ENCODE data around the gene ANKS1B. TPM values are rescaled to one million over a fixed set of nuclear protein-coding genes. Genes with fewer than 3 reads are reported as not detected.
A peak's percentile ranks its signal among the peaks of the same experiment; 100 is the strongest.
"Not testable (repeated sequence)": the region's sequence is repeated elsewhere in the genome, so short reads cannot be mapped to it uniquely, and the experiment has no call there.

ANKS1B gene
- total and polyA plus RNA-seq, 9 donors = 1.4 to 5.6 (median 2.7) TPM

- Histone ChIP-seq H3K27me3 (ENCODE audit: control insufficient read depth, insufficient read depth, low read length) (no peaks in the 10 kb centered on the region), H3K9me3 (replicated peaks; ENCODE audit: control insufficient read depth, low read depth, low read length) (no peaks in the 10 kb centered on the region), H3K4me1 (ENCODE audit: control insufficient read depth, insufficient read depth, low read length) (no peaks in the 10 kb centered on the region), H3K27ac (ENCODE audit: low read length) (no peak overlapping the region), H3K4me3 (ENCODE audit: low read length) (no peak overlapping the region), H3K36me3 (ENCODE audit: control insufficient read depth, insufficient read depth, low read length) (no peaks in the 10 kb centered on the region)
- DNase-seq = no peak
- WGBS (ENCODE audit: insufficient coverage) = no CpG with 5 or more reads among the region's 1 CpG
Measured at GRCh38 chr12:99736760-99737269, 247.9 kb downstream of the ANKS1B start.

GRCh38 chr12:99732131-99732530, 252.6 kb downstream of the ANKS1B start:
- Histone ChIP-seq H3K36me3 (ENCODE audit: control insufficient read depth, insufficient read depth, low read length) (no peaks in the 10 kb centered on the region), H3K4me1 (ENCODE audit: control insufficient read depth, insufficient read depth, low read length) (no peaks in the 10 kb centered on the region), H3K27me3 (ENCODE audit: control insufficient read depth, insufficient read depth, low read length) (no peaks in the 10 kb centered on the region), H3K4me3 (ENCODE audit: low read length) (no peak overlapping the region), H3K9me3 (replicated peaks; ENCODE audit: control insufficient read depth, low read depth, low read length) (no peaks in the 10 kb centered on the region), H3K27ac (ENCODE audit: low read length) (no peak overlapping the region)
- peak; percentile 1 for DNase-seq
- no CpG with 5 or more reads among the region's 1 CpG for WGBS (ENCODE audit: insufficient coverage)

GRCh38 chr12:99722690-99723486, 261.8 kb downstream of the ANKS1B start:
- Histone ChIP-seq H3K4me3 (ENCODE audit: low read length) (no peak overlapping the region), H3K36me3 (ENCODE audit: control insufficient read depth, insufficient read depth, low read length) (no peaks in the 10 kb centered on the region), H3K27me3 (ENCODE audit: control insufficient read depth, insufficient read depth, low read length) (no peaks in the 10 kb centered on the region), H3K9me3 (replicated peaks; ENCODE audit: control insufficient read depth, low read depth, low read length) (peaks cover 9% of the 10 kb centered on the region), H3K27ac (ENCODE audit: low read length) (no peak overlapping the region), H3K4me1 (ENCODE audit: control insufficient read depth, insufficient read depth, low read length) (no peaks in the 10 kb centered on the region)
- WGBS (ENCODE audit: insufficient coverage) = 76% methylated on average over 7 of the region's 9 CpGs
- no peak for DNase-seq

GRCh38 chr12:99721715-99722275, 262.9 kb downstream of the ANKS1B start:
- no peak for DNase-seq
- H3K27ac ChIP-seq (ENCODE audit: low read length) = no peak overlapping the region
- no peaks in the 10 kb centered on the region for H3K4me1 ChIP-seq (ENCODE audit: control insufficient read depth, insufficient read depth, low read length)
- no CpG with 5 or more reads among the region's 2 CpGs for WGBS (ENCODE audit: insufficient coverage)
- no peaks in the 10 kb centered on the region for H3K36me3 ChIP-seq (ENCODE audit: control insufficient read depth, insufficient read depth, low read length)
- no peaks in the 10 kb centered on the region for H3K27me3 ChIP-seq (ENCODE audit: control insufficient read depth, insufficient read depth, low read length)
- H3K4me3 ChIP-seq (ENCODE audit: low read length) = no peak overlapping the region
- peaks cover 9% of the 10 kb centered on the region for H3K9me3 ChIP-seq (replicated peaks; ENCODE audit: control insufficient read depth, low read depth, low read length)

- not testable (repeated sequence) for H3K27me3 ChIP-seq (ENCODE audit: control insufficient read depth, insufficient read depth, low read length); H3K27ac ChIP-seq (ENCODE audit: low read length); H3K9me3 ChIP-seq (replicated peaks; ENCODE audit: control insufficient read depth, low read depth, low read length); H3K4me3 ChIP-seq (ENCODE audit: low read length); H3K4me1 ChIP-seq (ENCODE audit: control insufficient read depth, insufficient read depth, low read length); DNase-seq; H3K36me3 ChIP-seq (ENCODE audit: control insufficient read depth, insufficient read depth, low read length)
- 100% methylated on average over 1 of the region's 4 CpGs for WGBS (ENCODE audit: insufficient coverage)
Measured at GRCh38 chr12:99720083-99720465, 264.7 kb downstream of the ANKS1B start.

- not testable (repeated sequence) for H3K36me3 ChIP-seq (ENCODE audit: control insufficient read depth, insufficient read depth, low read length); H3K27me3 ChIP-seq (ENCODE audit: control insufficient read depth, insufficient read depth, low read length); H3K4me3 ChIP-seq (ENCODE audit: low read length); H3K4me1 ChIP-seq (ENCODE audit: control insufficient read depth, insufficient read depth, low read length); H3K27ac ChIP-seq (ENCODE audit: low read length); H3K9me3 ChIP-seq (replicated peaks; ENCODE audit: control insufficient read depth, low read depth, low read length); DNase-seq
- 88% methylated on average over 7 of the region's 8 CpGs for WGBS (ENCODE audit: insufficient coverage)
Measured at GRCh38 chr12:99719411-99720082, 265.2 kb downstream of the ANKS1B start.

GRCh38 chr12:99715841-99716510, 268.8 kb downstream of the ANKS1B start:
- H3K36me3 ChIP-seq (ENCODE audit: control insufficient read depth, insufficient read depth, low read length); H3K4me3 ChIP-seq (ENCODE audit: low read length); H3K27me3 ChIP-seq (ENCODE audit: control insufficient read depth, insufficient read depth, low read length); H3K4me1 ChIP-seq (ENCODE audit: control insufficient read depth, insufficient read depth, low read length); H3K27ac ChIP-seq (ENCODE audit: low read length); DNase-seq; H3K9me3 ChIP-seq (replicated peaks; ENCODE audit: control insufficient read depth, low read depth, low read length): not testable (repeated sequence)
- 81% methylated on average over 13 of the region's 16 CpGs for WGBS (ENCODE audit: insufficient coverage)

- not testable (repeated sequence) for H3K36me3 ChIP-seq (ENCODE audit: control insufficient read depth, insufficient read depth, low read length); H3K27ac ChIP-seq (ENCODE audit: low read length); H3K4me1 ChIP-seq (ENCODE audit: control insufficient read depth, insufficient read depth, low read length); H3K4me3 ChIP-seq (ENCODE audit: low read length); DNase-seq; H3K27me3 ChIP-seq (ENCODE audit: control insufficient read depth, insufficient read depth, low read length); H3K9me3 ChIP-seq (replicated peaks; ENCODE audit: control insufficient read depth, low read depth, low read length)
- WGBS (ENCODE audit: insufficient coverage) = no CpG with 5 or more reads among the region's 4 CpGs
Measured at GRCh38 chr12:99714921-99715320, 269.8 kb downstream of the ANKS1B start.

GRCh38 chr12:99713946-99714520, 270.7 kb downstream of the ANKS1B start:
- no peak overlapping the region for H3K27ac ChIP-seq (ENCODE audit: low read length)
- no peak for DNase-seq
- H3K4me3 ChIP-seq (ENCODE audit: low read length) = no peak overlapping the region
- no peaks in the 10 kb centered on the region for H3K4me1 ChIP-seq (ENCODE audit: control insufficient read depth, insufficient read depth, low read length)
- H3K9me3 ChIP-seq (replicated peaks; ENCODE audit: control insufficient read depth, low read depth, low read length) = peaks cover 5% of the 10 kb centered on the region
- H3K36me3 ChIP-seq (ENCODE audit: control insufficient read depth, insufficient read depth, low read length) = no peaks in the 10 kb centered on the region
- WGBS (ENCODE audit: insufficient coverage) = 67% methylated on average over 3 of the region's 3 CpGs
- H3K27me3 ChIP-seq (ENCODE audit: control insufficient read depth, insufficient read depth, low read length) = no peaks in the 10 kb centered on the region

GRCh38 chr12:99712281-99712680, 272.5 kb downstream of the ANKS1B start:
- Histone ChIP-seq H3K27me3 (ENCODE audit: control insufficient read depth, insufficient read depth, low read length) (no peaks in the 10 kb centered on the region), H3K27ac (ENCODE audit: low read length) (no peak overlapping the region), H3K4me3 (ENCODE audit: low read length) (no peak overlapping the region), H3K36me3 (ENCODE audit: control insufficient read depth, insufficient read depth, low read length) (no peaks in the 10 kb centered on the region), H3K9me3 (replicated peaks; ENCODE audit: control insufficient read depth, low read depth, low read length) (peaks cover 5% of the 10 kb centered on the region), H3K4me1 (ENCODE audit: control insufficient read depth, insufficient read depth, low read length) (no peaks in the 10 kb centered on the region)
- no peak for DNase-seq

Data from muscle of leg (tissue), 11 donors.